Measurements from ENCODE around the gene NRP2. TPM values are rescaled to one million over a fixed set of nuclear protein-coding genes. Genes with fewer than 3 reads are reported as not detected.

Gene NRP2
- polyA plus RNA-seq, 1 donor = 63.7 TPM

- no peak for DNase-seq
Measured at GRCh38 chr2:205773989-205774388, 91.7 kb downstream of the NRP2 start.

GRCh38 chr2:205775097-205775877 is 93.0 kb downstream of the NRP2 start:
- DNase-seq = no peak

- no peak for DNase-seq
Measured at GRCh38 chr2:205776139-205776538, 93.8 kb downstream of the NRP2 start.

DNA sequence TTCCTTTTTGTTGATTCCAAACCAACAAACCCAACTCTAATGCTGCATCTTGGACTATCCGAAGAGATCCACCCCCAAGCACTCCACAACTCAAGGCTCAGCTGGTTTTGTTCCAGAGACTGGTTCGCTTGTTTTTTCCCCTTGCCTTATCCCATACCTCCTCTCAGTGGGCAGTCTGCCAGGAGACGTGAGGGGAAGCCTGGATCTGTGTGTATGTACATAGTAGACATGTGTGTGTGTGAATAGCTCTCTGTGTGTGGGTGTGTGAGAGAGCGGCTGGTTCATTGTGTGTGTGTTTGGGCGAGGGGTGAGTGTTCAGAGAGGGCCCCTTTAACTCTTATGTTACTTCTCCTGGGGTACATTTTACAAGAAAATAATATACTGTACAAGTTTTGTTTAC is 94.4 kb downstream of the NRP2 start:
- DNase-seq = no peak

DNA sequence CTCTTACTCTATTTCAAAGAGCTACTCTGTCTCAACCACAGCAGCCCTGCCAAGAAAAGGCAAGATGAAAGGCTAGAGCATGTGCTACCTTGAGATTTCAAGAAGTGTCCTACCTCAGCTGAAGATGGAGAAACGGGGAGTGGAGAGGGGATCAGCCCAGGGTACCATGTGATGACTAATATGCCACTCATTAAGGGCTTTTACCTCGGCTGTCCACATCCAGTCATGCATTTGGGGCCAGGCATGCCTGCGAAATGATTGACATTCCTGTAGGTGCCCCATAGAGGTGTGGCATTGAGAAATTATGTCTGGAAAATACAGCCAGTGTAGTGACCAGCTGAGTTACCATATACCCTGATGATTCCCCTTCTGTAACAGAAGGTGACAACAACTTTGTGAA is 96.1 kb downstream of the NRP2 start:
- DNase-seq = no peak

DNA sequence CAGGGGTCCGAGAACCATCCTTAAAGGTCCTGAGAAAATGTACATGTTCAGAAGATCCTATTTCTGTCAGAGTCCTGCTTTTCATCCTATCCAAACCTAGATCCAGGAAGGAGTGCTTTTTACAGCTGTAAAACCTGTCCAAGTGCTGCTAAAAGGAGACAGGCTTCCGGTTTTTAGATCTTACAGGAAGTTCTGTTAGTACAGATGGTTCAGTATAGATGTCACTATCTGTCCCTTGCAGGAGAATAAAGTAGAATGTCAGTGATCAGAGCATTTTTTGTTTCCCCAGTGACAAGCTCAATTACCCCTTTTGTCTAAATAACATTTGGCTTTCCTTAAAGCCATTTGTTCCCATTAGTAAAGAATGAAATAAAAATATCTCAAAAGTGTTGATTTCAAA is 98.3 kb downstream of the NRP2 start:
- DNase-seq = no peak

GRCh38 chr2:205781244-205781931 is 99.1 kb downstream of the NRP2 start:
- DNase-seq = no peak

DNA sequence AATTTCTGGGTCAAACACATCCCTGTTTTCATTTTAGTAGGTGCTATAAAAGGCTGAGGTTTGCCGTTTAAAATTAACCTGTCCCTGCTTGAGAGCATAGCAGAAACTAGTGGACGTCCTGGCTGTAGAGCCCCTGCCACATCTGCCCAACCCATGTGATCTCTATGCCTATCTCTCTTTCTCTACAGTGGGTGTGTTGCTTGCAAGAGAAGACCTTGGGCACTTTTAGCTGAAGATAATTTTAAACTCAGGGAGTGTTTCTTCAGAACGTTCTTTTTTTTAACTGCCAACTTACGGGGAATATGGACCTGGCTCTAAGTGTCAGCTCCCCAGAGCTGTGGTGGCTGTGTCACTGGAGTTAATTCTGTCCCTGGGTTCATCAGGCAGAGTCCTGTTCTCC is 100.6 kb downstream of the NRP2 start:
- DNase-seq = no peak

DNA sequence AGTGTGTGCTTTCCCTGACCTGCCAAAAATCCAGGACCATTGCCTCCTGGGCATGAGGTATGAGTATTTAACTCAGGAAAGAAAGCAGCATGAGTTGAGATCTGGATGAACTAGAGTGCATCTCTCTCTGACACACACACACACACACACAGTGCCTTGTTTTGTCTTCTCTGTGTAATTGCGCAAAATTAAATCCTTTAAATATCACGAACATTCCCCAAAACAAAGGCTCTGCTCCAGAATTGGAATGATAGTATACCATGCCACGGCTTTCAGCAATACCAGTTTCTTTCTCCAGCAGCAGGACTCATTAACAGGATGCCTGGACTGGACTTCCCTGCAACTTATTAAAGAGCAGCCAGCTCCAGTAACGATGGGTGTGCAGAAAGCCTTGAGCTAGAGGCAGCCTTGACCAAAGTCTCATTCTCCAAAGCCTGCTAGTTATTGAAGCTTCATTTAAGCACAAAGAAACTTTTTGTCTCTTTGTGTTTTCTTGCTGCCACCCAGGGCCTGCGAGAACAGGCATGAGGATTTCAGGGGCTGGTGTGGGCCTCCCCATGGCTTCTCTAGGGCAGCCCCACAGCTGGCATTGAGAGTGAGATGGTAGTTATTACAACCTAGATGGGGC is 101.7 kb downstream of the NRP2 start:
- no peak for DNase-seq

DNA sequence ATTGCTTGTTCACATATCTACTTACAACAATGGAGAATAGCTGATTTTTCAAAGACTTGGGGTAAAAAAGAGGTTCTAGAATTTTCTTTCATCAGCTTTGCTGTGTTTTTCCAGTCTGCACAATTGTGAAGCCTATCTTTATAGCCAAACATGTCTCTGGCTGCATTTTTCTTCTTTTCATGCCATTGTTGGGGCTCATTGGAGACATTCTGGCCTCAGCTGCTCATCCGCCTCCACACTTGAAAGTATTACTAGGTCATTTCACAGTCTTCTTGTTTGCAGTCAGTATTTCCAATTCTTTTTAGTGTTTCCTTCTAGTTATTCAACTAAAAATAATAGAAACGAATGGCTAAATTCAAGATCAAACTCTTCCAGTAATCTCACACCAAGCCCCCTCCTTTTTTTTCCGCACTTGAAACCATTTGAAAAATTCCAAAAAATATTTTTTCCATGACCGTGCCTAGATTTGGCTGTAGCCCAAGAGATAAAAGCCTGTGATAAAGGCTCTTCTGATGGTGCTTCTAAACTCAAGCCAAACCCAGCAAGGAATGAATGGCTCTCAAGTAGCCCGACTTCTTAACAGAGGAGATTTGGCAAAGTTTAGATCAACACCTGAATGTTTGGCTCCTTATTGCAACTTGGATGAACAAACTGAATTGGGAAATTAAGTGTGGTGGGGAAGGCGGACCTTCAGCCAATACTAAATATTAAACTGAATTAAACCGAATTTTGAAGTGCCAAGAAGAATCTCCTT is 103.4 kb downstream of the NRP2 start:
- DNase-seq = no peak

GRCh38 chr2:205786976-205787375 is 104.7 kb downstream of the NRP2 start:
- DNase-seq = no peak

GRCh38 chr2:205787761-205788160 is 105.5 kb downstream of the NRP2 start:
- no peak for DNase-seq

DNA sequence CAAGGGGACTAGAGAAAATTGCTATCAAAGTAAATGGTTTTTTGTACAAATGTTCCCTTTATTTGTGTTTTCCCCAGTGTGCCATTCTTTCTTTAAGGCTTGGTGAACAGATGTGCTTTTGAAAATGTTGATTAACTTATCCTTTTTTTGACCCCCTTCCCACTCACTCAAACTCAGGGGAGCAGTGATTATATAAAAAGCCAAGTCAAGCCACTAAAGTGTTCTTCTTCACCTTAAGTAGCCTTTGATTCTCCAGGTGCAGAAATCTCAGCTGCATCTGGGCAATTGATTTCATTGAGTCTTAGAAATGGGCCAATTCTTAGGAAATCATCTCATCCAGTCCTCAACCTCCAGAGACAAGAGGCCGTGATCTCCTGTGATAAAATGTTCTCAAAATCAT is 107.6 kb downstream of the NRP2 start:
- DNase-seq = no peak

DNA sequence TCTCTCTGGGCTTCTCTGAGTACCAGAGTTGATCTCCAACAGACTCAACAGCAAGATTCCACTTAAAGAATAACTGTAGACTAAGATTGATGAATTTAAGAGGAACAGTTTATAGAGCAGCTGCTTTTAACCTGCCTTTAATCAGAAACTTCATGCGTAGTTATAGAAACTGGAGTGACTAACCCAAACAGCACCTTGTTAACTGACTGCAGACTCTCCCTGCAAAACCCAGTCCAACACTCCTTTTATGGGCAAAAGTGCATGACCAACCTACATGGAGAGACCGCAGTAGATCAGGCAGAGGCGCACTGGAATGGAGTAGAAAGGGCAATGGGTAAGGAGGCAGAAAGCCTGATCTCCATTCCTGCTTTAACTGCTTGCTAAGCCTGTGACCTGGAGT is 110.6 kb downstream of the NRP2 start:
- DNase-seq = no peak

- DNase-seq = no peak
Measured at GRCh38 chr2:205796805-205797313, 114.6 kb downstream of the NRP2 start.

DNA sequence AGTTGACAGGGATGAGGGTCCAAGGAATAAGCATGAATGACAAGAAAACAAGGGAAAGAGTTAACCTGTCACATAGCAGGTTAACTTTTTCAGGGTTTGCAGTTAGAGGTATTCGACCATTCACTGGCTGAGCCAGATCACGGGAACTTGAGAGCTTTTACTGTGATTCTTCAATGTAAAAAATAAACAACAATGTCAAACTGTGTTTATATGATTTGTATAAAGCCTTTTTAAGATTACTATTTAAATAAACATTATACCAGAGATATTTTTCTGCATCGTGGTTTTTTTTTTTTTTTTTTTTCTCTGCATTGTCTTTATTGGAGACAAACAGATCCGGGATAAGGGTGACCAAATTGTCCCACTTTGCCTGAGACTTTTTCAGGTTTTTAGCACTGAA is 115.6 kb downstream of the NRP2 start:
- DNase-seq = no peak

DNA sequence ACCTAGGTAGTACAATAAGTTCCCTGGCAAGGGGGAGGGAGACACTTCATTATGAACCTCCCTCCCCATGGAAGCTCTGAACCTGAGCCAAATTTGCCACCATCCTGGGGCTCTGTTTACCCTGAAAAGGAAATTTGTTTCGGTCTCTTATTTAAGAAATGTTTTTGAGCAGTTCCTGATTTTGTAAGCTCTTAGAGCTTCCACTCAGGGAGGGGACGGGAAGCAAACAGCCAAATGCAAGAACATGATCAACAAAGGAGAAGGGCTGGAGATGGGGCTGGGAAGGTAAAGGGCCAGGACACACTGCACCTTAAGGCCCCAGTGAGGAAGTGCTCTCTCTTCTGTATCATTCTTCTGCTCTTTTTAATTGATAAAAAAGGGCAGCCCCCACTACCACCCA is 117.9 kb downstream of the NRP2 start:
- no peak for DNase-seq

DNA sequence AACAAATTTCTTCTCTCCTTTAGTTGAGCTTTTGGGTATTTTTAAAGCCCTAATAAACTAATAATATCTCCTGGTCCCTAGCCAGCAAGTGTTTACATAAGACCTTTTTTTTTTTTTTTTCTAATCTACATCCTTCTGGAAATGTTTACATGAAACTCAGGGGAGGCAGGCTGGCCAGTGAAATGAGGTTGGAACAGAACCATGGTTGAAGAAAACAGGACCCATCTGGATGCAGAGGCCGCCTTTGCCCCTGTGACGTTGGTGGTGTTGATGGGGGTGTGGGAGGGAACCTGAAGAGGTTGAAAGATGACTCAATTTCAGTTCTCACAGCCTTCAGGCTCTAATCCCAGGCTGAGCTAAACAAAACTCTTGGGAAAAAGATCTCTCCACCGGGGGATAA is 118.5 kb downstream of the NRP2 start:
- DNase-seq = peak; percentile 48

GRCh38 chr2:205802065-205802464 is 119.8 kb downstream of the NRP2 start:
- DNase-seq = no peak

DNA sequence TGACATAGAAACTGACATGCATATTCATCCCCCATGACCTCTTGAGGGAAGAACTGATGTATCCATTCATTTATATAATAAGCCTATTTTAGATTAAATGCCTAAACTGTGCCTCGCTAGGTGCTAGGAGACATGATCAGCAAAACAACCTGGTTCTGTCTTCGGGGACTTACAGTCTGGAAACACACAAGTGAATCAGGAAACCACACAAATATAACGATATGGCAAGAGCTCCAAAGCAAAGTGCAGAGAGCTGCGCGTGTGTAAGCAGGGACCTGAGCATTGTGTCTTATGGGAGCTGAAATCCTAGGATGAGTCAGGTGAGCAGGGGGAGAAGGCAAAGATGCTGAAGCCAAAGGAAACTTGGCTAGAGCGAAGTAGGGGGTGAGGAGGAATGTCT is 120.6 kb downstream of the NRP2 start:
- DNase-seq = no peak

DNA sequence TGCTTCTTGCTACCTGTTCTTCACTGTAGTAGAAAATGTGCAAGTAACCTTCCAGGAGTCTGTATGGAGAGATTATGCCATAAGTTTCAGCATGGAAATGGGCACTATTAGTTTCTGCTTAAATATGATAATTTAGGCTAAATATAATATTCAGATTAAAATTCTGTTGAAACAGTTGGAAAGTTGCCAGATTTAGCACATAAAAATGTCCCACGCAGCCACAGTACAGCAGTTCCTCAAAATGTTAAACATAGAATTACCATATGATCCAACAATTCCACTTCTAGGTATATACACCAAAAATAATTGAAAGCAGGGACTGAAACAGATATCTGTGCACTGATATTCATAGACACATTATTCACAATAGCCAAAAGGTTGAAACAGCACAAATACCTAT is 121.2 kb downstream of the NRP2 start:
- DNase-seq = no peak

DNA sequence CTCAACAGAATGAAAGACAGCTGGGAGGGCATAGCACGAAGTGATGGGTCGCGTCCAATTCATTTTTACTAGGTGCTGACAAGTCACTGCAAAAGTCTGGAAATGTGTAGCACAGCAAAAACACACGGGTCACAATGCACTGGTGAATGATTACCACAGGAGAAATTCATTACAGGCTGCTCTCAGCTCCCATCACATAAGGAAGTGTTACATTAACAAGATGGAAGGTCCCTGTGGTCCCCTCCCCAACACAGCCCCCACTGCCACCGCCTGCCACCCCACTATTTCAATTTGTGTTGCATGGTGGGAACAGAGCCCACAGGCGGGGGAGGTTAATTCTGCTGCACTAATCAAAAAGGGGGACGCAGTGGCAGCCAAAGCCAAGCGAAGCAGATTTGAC is 122.8 kb downstream of the NRP2 start:
- DNase-seq = no peak
